HG02885 (cell line): ENCODE measurements around the gene TMPRSS13.
"Not testable (repeated sequence)": the region's sequence is repeated elsewhere in the genome, so short reads cannot be mapped to it uniquely, and the experiment has no call there.

Source experiments
- ATAC-seq: cut with Tn5 transposase; IDR thresholded peaks from one replicate; pipeline ENCODE4 v1.9.1; 2021; ENCODE audit warnings: mild to moderate bottlenecking; ENCODE audit not compliant: unreplicated experiment, poor library complexity

TMPRSS13 gene

DNA sequence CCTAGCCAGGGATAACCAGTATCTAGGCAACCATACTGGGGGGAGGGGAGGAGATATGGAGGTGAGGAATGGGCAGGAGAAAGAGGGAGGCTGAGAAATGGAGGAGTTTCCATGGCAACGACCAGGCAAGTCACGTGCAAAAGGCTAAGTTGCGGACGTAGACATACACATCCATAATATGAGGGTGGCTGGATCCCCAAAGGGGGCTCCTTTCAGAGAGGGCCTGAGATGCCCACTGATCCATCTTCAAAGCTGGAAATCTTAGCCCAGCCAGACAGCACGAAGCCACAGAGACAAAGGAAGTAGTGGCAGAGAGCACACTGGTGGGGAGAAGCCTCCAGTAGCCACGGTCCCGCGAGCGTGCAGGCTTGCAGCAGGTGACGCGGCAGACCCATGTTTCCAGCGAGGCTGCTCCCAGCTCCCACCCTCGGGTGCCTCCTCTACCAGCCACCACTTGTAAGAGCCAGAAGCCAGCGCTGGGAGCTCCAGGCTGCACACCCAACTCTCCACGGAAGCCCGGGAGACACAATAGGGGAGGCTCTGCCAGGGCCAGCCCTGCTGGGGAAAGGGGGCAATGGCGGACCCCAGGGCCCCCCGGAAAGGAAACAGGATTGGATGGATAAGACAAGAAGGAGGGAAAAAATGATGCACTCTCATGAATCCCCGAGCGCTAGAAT is 53.7 kb downstream of the TMPRSS13 start:
- no peak for ATAC-seq

DNA sequence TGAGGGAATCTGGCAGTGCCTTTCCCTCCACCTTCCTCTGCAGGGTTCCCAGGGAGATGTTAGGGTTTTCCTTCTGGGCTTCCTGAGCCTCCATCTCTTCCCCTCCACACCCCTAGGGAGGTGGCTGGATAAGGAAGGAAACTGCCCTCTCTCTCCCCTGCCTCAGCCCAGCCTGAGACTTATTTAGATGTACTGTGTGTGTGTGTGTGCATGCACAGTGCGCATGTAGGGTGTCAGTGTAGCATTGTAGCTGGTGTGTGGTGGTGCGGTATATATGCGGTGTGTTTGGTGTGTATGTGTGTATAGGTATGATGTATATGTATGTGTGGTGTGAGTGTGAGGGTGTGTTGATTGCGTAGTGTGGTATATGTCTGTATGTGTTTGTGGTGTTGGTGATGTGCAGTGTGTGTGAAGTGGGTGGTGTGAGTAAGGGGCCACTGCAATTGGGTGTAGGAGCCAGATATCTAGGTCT is 54.3 kb downstream of the TMPRSS13 start:
- ATAC-seq = no peak

DNA sequence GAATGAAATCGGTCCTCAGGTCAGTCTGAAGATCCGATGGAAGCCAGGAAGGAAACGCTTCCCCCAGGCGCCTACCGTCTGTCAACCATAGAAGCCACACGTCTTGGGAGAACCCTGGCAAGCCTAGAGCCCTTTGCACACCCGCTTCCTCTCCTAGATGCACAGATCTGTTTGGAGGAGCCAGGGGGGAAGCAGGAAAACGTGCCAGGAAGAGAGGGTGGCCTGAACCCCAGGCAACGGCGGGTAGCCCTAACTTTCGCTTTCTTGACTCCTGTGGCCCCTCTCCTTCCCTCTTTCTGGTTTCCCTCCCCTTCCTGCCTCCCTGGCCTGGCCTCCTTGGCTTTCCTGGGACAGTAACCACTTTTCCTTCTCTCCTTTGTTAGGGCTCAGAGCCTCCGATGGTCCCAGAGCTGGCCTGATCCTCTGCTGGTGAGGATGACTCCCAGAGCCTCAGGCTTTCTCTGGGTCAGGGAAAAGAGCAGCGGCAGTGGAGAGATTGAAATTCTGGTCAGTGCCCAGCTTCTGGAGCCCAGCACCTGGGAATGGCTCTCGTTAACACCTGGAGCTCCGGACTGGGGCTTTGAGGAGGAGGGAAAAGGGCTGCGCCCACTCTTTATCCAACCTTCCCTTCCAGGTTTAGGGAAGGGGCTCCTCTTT is 54.8 kb downstream of the TMPRSS13 start:
- ATAC-seq = no peak

- no peak for ATAC-seq
Measured at GRCh38 chr11:117873828-117874125, 55.4 kb downstream of the TMPRSS13 start.

DNA sequence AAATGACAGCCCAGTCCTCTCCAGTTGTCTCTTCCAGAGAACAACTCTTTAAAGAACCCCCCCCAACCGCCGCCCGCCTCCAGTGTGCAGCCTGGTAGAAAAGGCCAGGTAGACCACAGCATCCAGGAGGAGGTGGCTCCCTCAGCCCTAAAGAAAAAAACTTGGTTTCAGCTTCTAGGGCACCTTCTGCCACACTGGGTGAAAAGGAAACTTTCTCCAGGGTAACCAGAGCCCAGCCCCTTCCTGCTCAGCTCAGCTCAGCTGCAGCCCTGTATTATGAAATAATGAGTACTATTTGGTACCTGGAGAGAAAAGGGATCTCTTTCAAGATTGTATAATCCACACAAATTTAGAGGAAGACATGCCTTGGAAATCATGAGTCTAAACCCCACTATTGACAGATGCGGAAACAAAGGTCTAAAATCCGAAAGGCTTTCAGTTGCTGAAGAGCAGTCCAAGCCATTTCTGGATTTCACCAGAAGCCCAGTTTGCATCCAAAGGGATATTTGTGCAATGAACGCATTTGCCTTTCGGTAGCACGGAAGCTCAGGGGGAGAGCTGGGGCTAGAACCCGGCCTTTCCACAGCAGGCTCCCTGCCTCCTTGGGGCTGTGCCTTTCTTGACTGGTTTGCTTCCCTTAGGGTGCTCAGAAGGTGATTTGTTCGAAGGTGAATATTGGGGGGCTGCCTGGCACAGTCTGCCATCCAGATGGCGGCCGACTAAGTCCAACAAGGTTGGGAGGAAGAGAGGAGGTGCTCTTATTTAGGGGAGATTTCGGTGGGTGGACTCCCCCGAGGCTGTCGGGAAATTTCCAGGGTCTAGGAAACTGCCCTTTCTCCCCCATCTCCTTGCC is 56.0 kb downstream of the TMPRSS13 start:
- ATAC-seq = no peak

- no peak for ATAC-seq
Measured at GRCh38 chr11:117872420-117872961, 56.7 kb downstream of the TMPRSS13 start.

GRCh38 chr11:117871784-117872183 is 57.4 kb downstream of the TMPRSS13 start:
- ATAC-seq = no peak

GRCh38 chr11:117871160-117871559 is 58.0 kb downstream of the TMPRSS13 start:
- no peak for ATAC-seq

- ATAC-seq = no peak
Measured at GRCh38 chr11:117870103-117870952, 58.9 kb downstream of the TMPRSS13 start.

DNA sequence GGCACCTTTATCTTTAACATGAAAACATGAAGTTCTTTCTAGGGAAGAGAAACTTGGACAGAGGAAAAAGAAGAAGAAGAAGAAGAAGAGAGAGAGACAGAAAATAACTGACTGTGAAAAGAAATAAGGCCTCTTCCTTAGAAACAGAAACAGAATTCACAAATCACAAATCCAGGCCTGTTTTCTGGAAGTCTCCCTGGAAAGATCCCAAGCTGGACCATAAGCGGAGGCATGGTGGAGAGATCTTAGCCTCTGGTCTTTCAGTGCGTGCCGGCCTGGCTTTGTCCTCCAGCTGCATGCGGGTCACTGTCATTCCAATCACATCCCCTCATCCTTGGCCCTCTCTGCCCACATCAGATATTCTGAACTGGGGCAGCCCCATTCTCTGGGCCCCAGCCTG is 59.6 kb downstream of the TMPRSS13 start:
- no peak for ATAC-seq

GRCh38 chr11:117868815-117869561 is 60.2 kb downstream of the TMPRSS13 start:
- ATAC-seq = no peak

- ATAC-seq = no peak
Measured at GRCh38 chr11:117868088-117868487, 61.1 kb downstream of the TMPRSS13 start.

DNA sequence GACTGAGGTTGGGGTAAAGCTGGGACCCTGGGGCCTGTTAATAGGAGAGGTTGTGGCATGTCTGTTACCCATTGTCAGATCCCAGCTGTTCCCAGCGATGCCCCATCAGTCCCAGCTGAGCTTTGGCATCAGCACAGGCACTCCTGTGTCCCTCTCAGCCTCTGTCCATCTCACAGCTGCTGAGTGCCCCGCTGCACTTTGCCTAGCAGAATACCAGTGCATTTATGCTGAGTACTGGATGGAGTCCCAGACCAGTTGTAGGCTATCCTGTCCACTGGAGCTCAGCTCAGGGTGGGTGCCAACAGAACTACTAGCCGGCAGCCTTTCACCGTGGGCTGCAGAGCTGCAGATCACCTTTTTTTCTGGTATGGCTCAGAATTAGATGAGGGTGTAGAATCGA is 62.7 kb downstream of the TMPRSS13 start:
- no peak for ATAC-seq

- not testable (repeated sequence) for ATAC-seq
Measured at GRCh38 chr11:117865546-117865945, 63.7 kb downstream of the TMPRSS13 start.

DNA sequence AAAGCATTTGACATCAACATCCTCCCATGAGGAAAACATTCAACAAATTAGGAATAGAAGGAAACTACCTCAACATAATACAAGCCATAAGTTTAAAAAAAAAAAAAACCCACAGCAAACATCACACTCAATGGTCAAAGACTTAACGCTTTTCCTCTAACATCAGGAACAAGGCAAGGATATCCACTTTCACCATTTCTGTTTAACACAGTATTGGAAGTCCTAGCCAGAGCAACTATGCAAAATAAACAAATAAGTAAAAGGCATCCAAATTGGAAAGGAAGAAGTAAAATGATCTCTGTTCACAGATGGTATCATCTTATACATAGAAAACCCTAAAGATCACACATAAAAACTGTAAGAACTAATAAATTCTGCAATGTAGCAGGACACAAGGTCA is 65.8 kb downstream of the TMPRSS13 start:
- no peak for ATAC-seq

DNA sequence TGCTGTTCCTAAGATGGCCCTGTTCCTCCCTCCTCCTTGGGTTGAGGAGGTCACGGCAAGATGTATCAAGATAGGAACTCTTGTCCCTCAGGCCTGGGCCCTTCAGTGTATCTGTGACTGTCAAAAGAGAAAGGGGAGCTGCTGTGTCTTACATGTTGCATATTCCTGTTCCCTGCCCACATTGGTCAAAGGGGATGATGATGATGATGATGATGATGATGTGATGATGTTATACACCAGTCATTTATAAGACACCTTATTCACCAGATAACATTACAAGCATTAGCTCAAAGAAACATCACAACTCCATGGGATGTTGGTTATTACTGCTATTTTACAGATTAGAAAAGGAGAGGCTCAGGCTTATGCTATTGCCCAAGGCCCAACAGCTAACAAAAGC is 66.4 kb downstream of the TMPRSS13 start:
- no peak for ATAC-seq

DNA sequence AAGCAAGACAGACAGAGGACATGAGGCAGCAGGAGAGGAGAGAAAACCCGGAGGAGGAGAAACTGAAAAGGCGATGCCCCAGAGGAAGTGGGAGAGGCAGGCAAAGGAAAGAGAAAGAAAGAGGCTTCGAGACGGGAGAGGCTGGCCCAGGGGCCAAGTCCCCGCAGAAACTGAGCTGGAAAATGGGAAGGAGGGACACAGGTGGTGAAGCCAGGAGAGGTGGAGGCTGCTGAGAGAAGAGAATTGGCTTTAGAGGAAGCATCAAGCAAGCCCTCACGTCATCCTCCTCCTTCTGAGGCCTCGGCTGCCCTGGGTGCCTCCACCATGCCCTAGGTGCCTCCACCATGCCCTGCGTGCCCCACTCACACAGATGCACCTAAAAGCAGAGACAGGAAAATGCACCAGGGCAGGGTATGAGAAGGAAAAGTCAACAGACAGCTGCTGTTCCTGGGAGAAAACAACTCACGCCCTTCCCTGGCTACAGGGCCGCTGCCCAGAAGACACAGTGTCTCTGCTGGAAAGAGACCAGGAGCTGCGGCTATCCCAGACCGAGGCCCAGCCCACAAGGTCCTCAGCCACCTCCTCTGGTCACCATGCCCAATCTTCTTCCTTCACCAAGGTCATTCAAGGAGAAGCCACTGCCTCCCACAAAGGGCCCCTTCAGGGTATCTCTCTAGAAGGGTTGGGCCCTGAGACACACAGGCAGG is 67.0 kb downstream of the TMPRSS13 start:
- ATAC-seq = no peak

DNA sequence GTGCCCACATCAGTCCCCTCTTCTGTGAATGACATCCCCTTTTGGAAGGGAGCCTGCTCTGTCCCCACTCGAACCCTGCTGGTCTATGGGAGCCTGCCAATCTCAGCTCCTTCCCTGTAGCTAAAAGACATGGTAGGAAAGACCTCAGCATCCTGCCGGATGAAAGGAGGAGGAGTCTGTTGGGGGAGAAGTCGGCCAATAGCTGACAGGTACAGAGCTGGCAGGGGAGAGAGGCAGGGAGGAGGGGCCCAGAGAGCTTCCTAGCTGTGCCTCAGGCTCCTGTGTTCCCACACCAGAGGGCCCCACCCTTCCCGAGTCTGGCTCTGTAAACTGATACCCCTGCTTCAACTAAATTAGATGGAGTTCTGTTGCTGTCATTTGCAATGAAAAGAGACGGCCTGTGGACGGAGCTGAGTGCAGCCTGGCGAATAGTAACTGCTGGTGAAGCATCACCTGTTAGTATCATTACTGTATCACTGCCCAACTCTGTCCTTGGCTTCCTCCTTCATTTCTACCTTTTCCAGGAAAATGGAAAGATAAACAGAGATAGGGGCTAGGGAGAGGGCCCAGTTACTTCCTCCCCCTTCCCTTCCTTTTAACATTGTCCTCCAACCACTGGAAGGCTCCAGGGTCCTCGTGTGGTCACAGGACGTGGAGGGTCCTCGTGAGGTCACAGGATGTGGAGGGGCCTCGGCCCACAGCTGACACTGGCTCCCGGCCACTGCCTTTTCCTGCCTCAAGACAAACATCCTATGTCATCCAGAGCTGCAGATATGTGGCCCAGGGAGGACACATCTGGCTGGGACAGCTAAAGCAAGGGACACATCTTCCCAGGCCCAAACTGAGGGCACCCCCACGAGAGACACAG is 67.8 kb downstream of the TMPRSS13 start:
- ATAC-seq = no peak
